Brain microvascular endothelial cell (primary cell): ENCODE measurements around the gene UXS1.

Experiments
- DNase-seq: peaks from one replicate; pipeline ENCODE4 v3.0.0-alpha.2; 2020
- H3K27ac ChIP-seq: fragments of 250-450 bp; sonication (Bioruptor Pico); 2 replicates; pipeline ENCODE4 v1.5.1; 2020; ENCODE audit warnings: mild to moderate bottlenecking, moderate library complexity
- H3K27me3 ChIP-seq: fragments of 250-450 bp; sonication (Bioruptor Pico); replicated peaks from 2 replicates; pipeline ENCODE4 v1.5.1; 2020; ENCODE audit warnings: mild to moderate bottlenecking
- H3K36me3 ChIP-seq: fragments of 250-450 bp; sonication (Bioruptor Pico); replicated peaks from 2 replicates; pipeline ENCODE4 v1.5.1; 2020; ENCODE audit warnings: mild to moderate bottlenecking
- H3K4me3 ChIP-seq: 2 replicates; pipeline ENCODE4 v1.5.1; 2011; ENCODE audit warnings: low read depth, mild to moderate bottlenecking, control low read depth, low read length, moderate library complexity
- in situ Hi-C: cut with HindIII; loops from 2 replicates; pipeline ENCODE4 v1.10.0; 2017; ENCODE audit warnings: low sequenced_read_pairs, low pct_ligation_motif_present
- TF ChIP-seq, protein P1 (sequence below): IDR thresholded peaks from 2 replicates; pipeline ENCODE4 v1.5.1; 2011; ENCODE audit warnings: low read depth, mild to moderate bottlenecking, moderate library complexity, low read length, control low read depth, inconsistent platforms; ENCODE audit errors: missing control alignments

The UXS1 gene

DNA sequence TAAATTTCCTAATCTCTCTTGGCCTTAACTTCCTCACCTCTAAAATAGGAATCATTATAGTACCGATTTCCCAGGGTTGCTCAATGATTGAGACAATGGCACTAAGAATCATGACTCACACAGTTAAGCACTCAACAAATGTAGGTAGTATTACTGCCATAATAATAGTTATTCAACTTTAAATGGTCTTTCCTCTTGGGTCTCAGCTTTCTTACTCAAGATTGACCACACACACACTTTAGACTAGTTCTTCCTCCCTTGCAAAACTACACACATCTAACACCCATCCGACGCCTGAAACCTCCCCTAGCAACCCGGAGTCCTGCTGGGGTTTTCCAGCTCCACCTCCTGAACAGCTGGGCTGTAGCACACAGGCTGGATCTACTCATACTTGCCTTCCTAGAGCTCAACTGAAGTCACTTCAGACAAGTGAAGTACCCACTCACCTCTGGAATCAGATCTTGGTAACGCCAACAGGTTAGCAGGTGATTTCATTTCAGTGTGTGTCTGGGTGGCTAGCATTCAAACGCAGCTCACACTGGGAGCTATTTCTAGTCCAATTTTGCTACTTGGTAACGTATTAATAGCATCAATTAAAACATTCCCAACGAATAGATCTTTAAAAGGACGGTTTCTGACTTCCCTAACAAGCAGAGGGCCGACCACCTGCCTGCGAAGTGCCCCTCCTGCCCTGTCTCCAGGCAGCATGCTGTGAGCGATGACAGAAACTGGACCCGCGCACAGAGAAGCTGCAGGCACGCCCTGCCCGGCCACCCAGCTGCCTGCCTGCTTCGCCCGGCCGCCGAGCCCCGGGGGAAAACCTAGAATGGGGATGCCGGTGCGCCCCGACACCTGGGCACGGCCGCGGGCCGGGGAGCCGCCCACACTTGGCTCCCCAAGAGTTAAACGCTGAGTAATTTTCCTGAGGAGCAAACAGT is 1.1 kb downstream of the UXS1 start:
- Histone ChIP-seq H3K36me3 (no peaks in the 10 kb centered on the region), H3K27ac (no peak overlapping the region), H3K27me3 (no peaks in the 10 kb centered on the region), H3K4me3 (peak overlapping the region; percentile 69)
- DNase-seq, result peak; percentile 77
- TF ChIP-seq, protein P1, sequence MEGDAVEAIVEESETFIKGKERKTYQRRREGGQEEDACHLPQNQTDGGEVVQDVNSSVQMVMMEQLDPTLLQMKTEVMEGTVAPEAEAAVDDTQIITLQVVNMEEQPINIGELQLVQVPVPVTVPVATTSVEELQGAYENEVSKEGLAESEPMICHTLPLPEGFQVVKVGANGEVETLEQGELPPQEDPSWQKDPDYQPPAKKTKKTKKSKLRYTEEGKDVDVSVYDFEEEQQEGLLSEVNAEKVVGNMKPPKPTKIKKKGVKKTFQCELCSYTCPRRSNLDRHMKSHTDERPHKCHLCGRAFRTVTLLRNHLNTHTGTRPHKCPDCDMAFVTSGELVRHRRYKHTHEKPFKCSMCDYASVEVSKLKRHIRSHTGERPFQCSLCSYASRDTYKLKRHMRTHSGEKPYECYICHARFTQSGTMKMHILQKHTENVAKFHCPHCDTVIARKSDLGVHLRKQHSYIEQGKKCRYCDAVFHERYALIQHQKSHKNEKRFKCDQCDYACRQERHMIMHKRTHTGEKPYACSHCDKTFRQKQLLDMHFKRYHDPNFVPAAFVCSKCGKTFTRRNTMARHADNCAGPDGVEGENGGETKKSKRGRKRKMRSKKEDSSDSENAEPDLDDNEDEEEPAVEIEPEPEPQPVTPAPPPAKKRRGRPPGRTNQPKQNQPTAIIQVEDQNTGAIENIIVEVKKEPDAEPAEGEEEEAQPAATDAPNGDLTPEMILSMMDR, result no peak
- in situ Hi-C loops, result no loop called here

DNA sequence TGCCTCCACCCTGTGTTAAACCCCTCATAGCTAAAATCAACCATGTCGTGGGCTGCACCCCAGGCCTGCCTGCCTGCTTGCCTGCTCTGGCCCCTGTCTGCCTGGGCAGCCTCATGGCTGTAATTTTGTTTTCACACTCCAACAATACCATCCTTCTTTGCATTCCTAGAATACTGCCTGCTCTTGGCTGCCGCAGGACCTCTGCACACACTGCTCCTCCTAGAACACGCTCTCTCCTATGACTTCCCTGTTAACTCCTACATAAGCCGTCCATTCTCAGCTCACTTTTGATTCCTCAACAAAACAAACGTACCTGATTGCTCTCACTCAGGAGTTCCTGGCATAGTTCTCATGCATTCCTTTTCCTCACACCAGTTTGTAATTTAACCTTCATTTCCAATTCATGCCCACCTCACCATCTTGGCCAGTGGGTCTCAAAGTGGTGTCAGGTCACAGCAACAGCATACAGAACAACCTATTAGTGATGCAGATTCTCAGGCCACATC is 2.5 kb downstream of the UXS1 start:
- no peak overlapping the region for H3K4me3 ChIP-seq
- in situ Hi-C loops, result no loop called here
- TF ChIP-seq, protein P1, result no peak
- no peak overlapping the region for H3K27ac ChIP-seq
- DNase-seq, result no peak
- H3K36me3 ChIP-seq, result no peaks in the 10 kb centered on the region
- H3K27me3 ChIP-seq, result no peaks in the 10 kb centered on the region

DNA sequence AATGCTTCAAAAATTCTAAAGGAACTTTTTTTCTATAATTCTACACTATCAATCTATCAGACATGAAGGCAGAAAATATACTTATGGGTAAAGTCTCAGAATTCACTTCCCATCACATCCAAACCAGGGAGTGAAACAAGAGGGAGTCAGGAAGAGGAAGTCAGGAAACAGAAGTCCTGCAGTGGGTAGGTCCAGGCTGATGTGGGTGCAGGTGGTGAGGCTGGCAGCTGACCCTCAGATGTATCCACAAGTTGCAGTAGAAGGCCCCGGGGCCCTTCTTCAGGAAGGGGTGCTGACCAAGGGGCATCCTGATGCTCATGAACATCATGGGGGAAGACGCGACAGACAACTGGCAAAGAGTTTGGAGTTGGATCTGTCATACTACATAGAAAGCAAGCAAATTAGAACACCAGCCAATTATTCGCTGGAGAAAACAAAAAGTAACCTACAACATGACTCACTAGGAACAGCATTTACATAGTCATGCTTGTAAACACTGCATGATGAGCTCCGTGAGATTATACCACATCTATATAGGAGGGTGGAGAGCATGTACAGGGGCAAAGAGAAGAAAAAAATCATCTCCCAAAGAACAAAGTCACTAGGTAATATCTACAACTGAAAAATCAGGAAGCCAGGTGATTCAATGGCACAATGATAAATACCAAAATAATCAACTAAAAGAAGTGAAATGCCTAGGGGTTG is 4.2 kb downstream of the UXS1 start:
- no peaks in the 10 kb centered on the region for H3K36me3 ChIP-seq
- no peaks in the 10 kb centered on the region for H3K27me3 ChIP-seq
- in situ Hi-C loops, result no loop called here
- TF ChIP-seq, protein P1, result no peak
- DNase-seq, result no peak
- H3K4me3 ChIP-seq, result no peak overlapping the region
- no peak overlapping the region for H3K27ac ChIP-seq

DNA sequence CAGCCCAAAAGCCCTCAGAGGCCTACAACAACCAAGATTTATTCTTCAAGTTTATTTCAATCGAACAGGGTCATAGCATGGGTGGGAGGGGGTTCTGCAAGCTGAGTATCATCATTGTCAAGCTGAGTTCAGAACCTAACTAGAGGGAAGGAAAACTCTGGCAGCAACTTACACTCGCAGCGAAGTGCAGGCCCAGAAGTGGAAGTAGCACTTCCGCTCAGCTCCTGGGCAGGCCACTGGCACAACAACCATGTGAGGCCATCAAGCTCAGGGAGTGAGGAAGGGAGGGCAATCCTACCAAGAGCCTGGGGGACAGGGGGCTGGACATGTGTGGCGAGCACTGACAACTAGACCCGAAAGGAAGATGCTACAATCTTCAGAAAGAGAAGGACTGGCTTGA is 4.8 kb downstream of the UXS1 start:
- Histone ChIP-seq H3K27ac (no peak overlapping the region), H3K36me3 (no peaks in the 10 kb centered on the region), H3K4me3 (no peak overlapping the region), H3K27me3 (no peaks in the 10 kb centered on the region)
- TF ChIP-seq, protein P1, result no peak
- in situ Hi-C loops, result no loop called here
- no peak for DNase-seq

DNA sequence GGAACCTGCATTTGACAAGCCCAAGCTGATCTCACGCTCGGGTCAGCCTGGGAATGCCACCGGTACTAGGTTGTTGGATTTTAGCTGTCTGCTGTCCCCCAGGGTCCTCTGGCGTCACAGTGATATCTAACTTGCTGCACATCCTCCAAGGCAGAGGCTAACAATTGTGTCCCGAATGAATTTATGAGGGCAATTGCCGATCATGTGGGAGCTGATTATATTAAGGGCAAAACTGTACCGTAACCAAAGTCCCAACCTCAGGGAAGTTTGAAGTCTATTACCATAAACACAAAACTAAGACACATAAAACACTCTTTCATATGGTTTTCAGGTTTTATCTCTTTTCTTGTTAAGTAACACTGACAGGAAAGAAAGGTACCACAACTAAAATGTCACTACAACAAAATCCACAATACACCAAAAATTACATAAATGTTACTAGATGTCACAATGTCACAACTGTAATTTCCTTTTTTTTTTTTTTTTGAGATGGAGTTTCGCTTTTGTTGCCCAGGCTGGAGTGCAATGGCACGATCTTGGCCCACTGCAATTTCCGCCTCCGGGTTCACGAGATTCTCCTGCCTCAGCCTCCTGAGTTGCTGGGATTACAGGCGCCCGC is 6.7 kb downstream of the UXS1 start:
- H3K27ac ChIP-seq, result no peak overlapping the region
- H3K4me3 ChIP-seq, result no peak overlapping the region
- H3K36me3 ChIP-seq, result no peaks in the 10 kb centered on the region
- no peaks in the 10 kb centered on the region for H3K27me3 ChIP-seq
- in situ Hi-C loops, result no loop called here
- TF ChIP-seq, protein P1, result no peak
- DNase-seq, result no peak
